ENCODE results near the gene ARHGEF18. TPM values are rescaled to one million over a fixed set of nuclear protein-coding genes. Genes with fewer than 3 reads are reported as not detected.
"Not testable (repeated sequence)": the region's sequence is repeated elsewhere in the genome, so short reads cannot be mapped to it uniquely, and the experiment has no call there.

The ARHGEF18 gene
- total RNA-seq, 1 donor = 21.2 TPM

- DNase-seq (ENCODE audit: low read depth) = no peak
- H3K4me3 ChIP-seq (ENCODE audit: low read depth, low read length) = no peak overlapping the region
- TF ChIP-seq CTCF (IDR thresholded peaks at IDR 0.05; ENCODE audit: insufficient read depth, low read length) = no peak
These were observed 8.3 kb downstream of the ARHGEF18 start for GRCh38 chr19:7356899-7357627.

- no peak for TF ChIP-seq CTCF (IDR thresholded peaks at IDR 0.05; ENCODE audit: insufficient read depth, low read length)
- H3K4me3 ChIP-seq (ENCODE audit: low read depth, low read length) = no peak overlapping the region
- DNase-seq (ENCODE audit: low read depth) = no peak
These were observed 9.4 kb downstream of the ARHGEF18 start for GRCh38 chr19:7358102-7358597.

- peak; percentile 34 for DNase-seq (ENCODE audit: low read depth)
- TF ChIP-seq CTCF (IDR thresholded peaks at IDR 0.05; ENCODE audit: insufficient read depth, low read length) = no peak
These were observed 11.8 kb downstream of the ARHGEF18 start for GRCh38 chr19:7360393-7360984.

GRCh38 chr19:7363225-7363624, 14.5 kb downstream of the ARHGEF18 start:
- no peak overlapping the region for H3K4me3 ChIP-seq (ENCODE audit: low read depth, low read length)
- no peak for TF ChIP-seq CTCF (IDR thresholded peaks at IDR 0.05; ENCODE audit: insufficient read depth, low read length)
- no peak for DNase-seq (ENCODE audit: low read depth)

More at GRCh38 chr19:7360393-7360984, 11.8 kb downstream of the ARHGEF18 start:
- no peak overlapping the region for H3K4me3 ChIP-seq (ENCODE audit: low read depth, low read length)

GRCh38 chr19:7366701-7367420, 18.1 kb downstream of the ARHGEF18 start:
- DNase-seq (ENCODE audit: low read depth) = peak; percentile 50
- TF ChIP-seq CTCF (IDR thresholded peaks at IDR 0.05; ENCODE audit: insufficient read depth, low read length) = peak; percentile 28
- no peak overlapping the region for H3K4me3 ChIP-seq (ENCODE audit: low read depth, low read length)

- no peak for DNase-seq (ENCODE audit: low read depth)
- no peak for TF ChIP-seq CTCF (IDR thresholded peaks at IDR 0.05; ENCODE audit: insufficient read depth, low read length)
- no peak overlapping the region for H3K4me3 ChIP-seq (ENCODE audit: low read depth, low read length)
These were observed 19.7 kb downstream of the ARHGEF18 start for GRCh38 chr19:7368456-7368855.

GRCh38 chr19:7368866-7369265, 20.1 kb downstream of the ARHGEF18 start:
- not testable (repeated sequence) for H3K4me3 ChIP-seq (ENCODE audit: low read depth, low read length)
- peak; percentile 74 for DNase-seq (ENCODE audit: low read depth)
